ENCODE measurements around the gene CALML6. TPM values are rescaled to one million over a fixed set of nuclear protein-coding genes. Genes with fewer than 3 reads are reported as not detected.
A peak's percentile ranks its signal among the peaks of the same experiment; 100 is the strongest.

CALML6 gene
- total and polyA plus RNA-seq, 9 donors = 132 to 277 (median 199) TPM

DNA sequence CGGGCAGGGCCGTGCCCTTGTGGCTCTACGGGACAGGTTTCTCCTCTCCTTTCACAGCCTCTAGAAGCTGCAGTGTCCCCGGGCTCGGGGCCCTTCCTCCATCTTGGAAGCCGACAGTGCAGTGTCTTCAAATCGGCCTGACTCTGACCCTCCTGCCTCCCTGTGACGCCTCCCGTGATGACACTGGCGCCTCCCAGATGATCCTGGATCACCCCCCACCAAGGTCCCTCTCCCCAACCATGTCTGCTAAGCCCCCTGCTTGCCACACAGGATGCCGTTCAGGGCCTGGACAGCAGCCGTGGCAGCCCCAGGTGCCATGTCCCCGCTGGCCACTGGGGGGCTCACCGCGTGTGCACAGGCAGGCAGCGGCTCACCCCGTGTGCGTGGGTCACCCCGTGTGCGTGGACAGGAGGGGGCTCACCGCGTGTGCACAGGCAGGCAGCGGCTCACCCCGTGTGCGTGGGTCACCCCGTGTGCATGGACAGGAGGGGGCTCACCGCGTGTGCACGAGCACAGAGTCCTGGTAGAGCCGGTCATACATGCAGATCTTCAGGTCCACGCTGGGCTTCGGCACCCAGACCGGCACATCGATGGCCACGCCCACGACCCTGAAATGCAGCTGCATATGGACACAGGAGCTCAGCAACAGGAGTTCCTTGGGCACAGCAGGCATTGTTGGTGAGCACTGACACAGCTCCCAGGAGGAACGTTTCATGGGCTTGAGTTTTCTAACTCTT is 28.9 kb downstream of the CALML6 start:
- H3K27me3 ChIP-seq (ENCODE audit: control insufficient read depth, insufficient read depth, low read length) = peaks cover 13% of the 10 kb centered on the region
- WGBS (ENCODE audit: insufficient coverage) = 18% methylated on average over 36 of the region's 37 CpGs

DNA sequence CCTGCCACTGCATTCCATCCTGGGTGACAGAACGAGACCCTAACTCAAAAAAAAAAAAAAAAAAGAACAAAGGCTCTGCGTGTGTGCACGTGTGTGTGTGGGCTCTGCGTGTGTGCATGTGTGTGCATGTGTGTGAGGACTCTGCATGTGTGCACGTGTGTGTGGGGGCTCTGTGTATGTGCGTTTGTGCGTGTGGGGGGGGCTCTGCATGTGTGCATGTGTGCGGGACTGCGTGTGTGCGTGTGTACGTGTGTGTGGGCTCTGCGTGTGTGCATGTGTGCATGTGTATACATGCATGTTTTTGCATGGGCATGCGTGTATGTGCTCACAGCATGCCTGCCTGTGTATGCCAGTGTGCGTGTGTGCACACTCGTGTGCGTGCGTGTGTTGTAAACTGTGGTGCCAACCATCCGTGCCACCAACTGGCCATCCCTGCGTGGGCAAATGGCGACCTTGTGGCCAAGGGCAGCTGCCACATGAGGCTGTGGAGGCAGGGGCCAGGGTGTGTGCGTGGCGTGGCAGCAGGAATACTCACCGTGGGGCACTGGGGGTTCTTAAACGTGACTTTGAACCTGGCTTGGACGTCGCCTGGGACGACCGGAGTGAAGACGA is 30.8 kb downstream of the CALML6 start:
- Histone ChIP-seq H3K9me3 (replicated peaks; ENCODE audit: control insufficient read depth, low read depth, low read length) (no peaks in the 10 kb centered on the region), H3K27me3 (ENCODE audit: control insufficient read depth, insufficient read depth, low read length) (peaks cover 12% of the 10 kb centered on the region), H3K36me3 (ENCODE audit: control insufficient read depth, insufficient read depth, low read length) (no peaks in the 10 kb centered on the region), H3K27ac (ENCODE audit: low read length) (no peak overlapping the region), H3K4me3 (ENCODE audit: low read length) (no peak overlapping the region), H3K4me1 (ENCODE audit: control insufficient read depth, insufficient read depth, low read length) (peaks cover 28% of the 10 kb centered on the region)
- no peak for DNase-seq
- 91% methylated on average over 24 of the region's 29 CpGs for WGBS (ENCODE audit: insufficient coverage)

More for the DNA sequence above, 28.9 kb downstream of the CALML6 start:
- Histone ChIP-seq H3K27ac (ENCODE audit: low read length) (no peak overlapping the region), H3K4me3 (ENCODE audit: low read length) (no peak overlapping the region), H3K36me3 (ENCODE audit: control insufficient read depth, insufficient read depth, low read length) (no peaks in the 10 kb centered on the region), H3K4me1 (ENCODE audit: control insufficient read depth, insufficient read depth, low read length) (peaks cover 28% of the 10 kb centered on the region), H3K9me3 (replicated peaks; ENCODE audit: control insufficient read depth, low read depth, low read length) (no peaks in the 10 kb centered on the region)
- peak; percentile 36 for DNase-seq

DNA sequence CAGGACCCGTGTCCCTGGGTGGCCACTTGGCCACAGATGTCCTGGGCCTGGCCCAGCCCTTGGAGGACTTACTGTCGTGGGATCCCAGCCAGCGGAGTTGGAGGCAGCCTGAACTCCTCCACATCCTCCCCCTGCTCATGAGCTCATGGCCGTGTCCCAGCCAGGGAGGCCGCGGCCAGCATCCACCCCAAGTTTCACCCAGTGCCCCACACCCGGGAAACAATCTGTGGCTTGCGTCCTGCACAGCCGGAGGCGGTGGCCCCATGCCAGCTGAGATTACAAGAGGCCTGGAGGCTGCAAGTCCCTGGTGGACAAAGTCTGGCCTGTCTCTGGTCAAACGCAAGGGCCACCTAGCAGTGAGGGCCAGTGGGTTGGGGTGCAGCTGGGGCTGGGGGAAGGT is 31.5 kb downstream of the CALML6 start:
- Histone ChIP-seq H3K27ac (ENCODE audit: low read length) (no peak overlapping the region), H3K9me3 (replicated peaks; ENCODE audit: control insufficient read depth, low read depth, low read length) (no peaks in the 10 kb centered on the region), H3K4me1 (ENCODE audit: control insufficient read depth, insufficient read depth, low read length) (peaks cover 28% of the 10 kb centered on the region), H3K4me3 (ENCODE audit: low read length) (no peak overlapping the region), H3K27me3 (ENCODE audit: control insufficient read depth, insufficient read depth, low read length) (peaks cover 12% of the 10 kb centered on the region), H3K36me3 (ENCODE audit: control insufficient read depth, insufficient read depth, low read length) (no peaks in the 10 kb centered on the region)
- 9% methylated on average over 9 of the region's 11 CpGs for WGBS (ENCODE audit: insufficient coverage)
- peak; percentile 71 for DNase-seq

DNA sequence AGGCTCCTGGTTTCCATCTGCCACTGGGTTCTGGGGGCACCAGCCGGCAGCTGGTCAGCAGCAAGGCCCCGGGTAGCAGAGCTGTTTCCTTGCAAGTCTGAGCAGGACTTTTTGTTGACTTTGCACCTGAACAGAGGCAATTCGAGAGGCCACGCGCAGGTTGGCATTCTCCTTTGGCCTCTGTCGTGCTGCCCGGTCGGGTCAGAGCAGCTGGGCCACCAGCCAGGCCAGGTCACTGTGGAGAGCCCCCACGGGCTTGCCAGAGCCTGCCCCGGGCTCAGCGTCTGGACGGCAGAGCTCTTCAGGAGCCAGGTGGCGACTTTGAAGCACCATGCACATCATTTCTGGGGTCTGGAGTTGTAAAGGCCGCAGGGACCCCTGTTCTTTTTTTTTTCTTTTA is 32.4 kb downstream of the CALML6 start:
- H3K4me3 ChIP-seq (ENCODE audit: low read length) = no peak overlapping the region
- WGBS (ENCODE audit: insufficient coverage) = 59% methylated on average over 12 of the region's 14 CpGs
- no peaks in the 10 kb centered on the region for H3K9me3 ChIP-seq (replicated peaks; ENCODE audit: control insufficient read depth, low read depth, low read length)
- peaks cover 12% of the 10 kb centered on the region for H3K27me3 ChIP-seq (ENCODE audit: control insufficient read depth, insufficient read depth, low read length)
- DNase-seq = no peak
- peaks cover 25% of the 10 kb centered on the region for H3K4me1 ChIP-seq (ENCODE audit: control insufficient read depth, insufficient read depth, low read length)
- H3K27ac ChIP-seq (ENCODE audit: low read length) = no peak overlapping the region
- H3K36me3 ChIP-seq (ENCODE audit: control insufficient read depth, insufficient read depth, low read length) = no peaks in the 10 kb centered on the region

DNA sequence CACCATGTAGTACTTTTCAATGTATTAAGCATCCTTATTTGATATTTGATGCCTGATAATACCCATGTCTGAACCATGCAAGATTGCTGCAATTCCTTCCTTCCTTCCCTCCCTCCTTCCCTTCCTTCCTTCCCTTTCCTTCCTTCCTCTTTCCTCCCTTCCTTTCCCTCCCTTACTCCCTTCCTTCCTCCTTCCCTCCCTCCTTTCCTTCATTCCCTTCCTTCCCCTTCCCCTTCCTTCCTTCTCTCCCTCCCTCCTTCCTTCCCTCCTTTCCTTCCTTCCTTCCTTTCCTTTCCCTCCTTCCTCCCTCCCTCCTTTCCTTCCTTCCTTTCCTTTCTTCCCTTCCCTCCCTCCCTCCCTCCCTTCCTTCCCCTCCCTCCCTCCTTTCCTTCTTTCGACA is 33.7 kb downstream of the CALML6 start:
- WGBS (ENCODE audit: insufficient coverage) = 29% methylated on average over 1 of the region's 1 CpG
- Histone ChIP-seq H3K36me3 (ENCODE audit: control insufficient read depth, insufficient read depth, low read length) (no peaks in the 10 kb centered on the region), H3K4me1 (ENCODE audit: control insufficient read depth, insufficient read depth, low read length) (peaks cover 22% of the 10 kb centered on the region), H3K9me3 (replicated peaks; ENCODE audit: control insufficient read depth, low read depth, low read length) (no peaks in the 10 kb centered on the region), H3K4me3 (ENCODE audit: low read length) (no peak overlapping the region), H3K27ac (ENCODE audit: low read length) (no peak overlapping the region), H3K27me3 (ENCODE audit: control insufficient read depth, insufficient read depth, low read length) (peaks cover 12% of the 10 kb centered on the region)
- no peak for DNase-seq

DNA sequence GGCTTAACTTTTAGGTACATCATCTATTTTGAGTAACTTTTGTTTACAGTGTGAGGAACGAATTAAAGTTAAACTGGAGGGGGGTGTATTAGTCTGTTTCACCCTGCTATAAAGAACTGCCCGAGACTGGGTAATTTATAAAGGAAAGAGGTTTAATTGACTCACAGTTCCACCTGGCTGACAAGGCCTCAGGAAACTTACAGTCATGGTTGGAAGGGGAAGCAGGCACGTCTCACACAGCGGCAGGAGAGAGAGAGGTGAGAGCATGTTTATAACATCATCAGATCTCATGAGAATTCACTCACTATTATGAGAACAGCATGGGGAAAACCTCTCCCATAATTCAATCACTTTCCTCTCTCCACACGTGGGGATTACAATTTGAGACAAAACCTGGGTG is 35.9 kb downstream of the CALML6 start:
- no peak overlapping the region for H3K4me3 ChIP-seq (ENCODE audit: low read length)
- peaks cover 11% of the 10 kb centered on the region for H3K27me3 ChIP-seq (ENCODE audit: control insufficient read depth, insufficient read depth, low read length)
- no peaks in the 10 kb centered on the region for H3K9me3 ChIP-seq (replicated peaks; ENCODE audit: control insufficient read depth, low read depth, low read length)
- no peak for DNase-seq
- H3K4me1 ChIP-seq (ENCODE audit: control insufficient read depth, insufficient read depth, low read length) = peaks cover 17% of the 10 kb centered on the region
- H3K36me3 ChIP-seq (ENCODE audit: control insufficient read depth, insufficient read depth, low read length) = no peaks in the 10 kb centered on the region
- H3K27ac ChIP-seq (ENCODE audit: low read length) = no peak overlapping the region
- WGBS (ENCODE audit: insufficient coverage) = 48% methylated on average over 2 of the region's 5 CpGs

DNA sequence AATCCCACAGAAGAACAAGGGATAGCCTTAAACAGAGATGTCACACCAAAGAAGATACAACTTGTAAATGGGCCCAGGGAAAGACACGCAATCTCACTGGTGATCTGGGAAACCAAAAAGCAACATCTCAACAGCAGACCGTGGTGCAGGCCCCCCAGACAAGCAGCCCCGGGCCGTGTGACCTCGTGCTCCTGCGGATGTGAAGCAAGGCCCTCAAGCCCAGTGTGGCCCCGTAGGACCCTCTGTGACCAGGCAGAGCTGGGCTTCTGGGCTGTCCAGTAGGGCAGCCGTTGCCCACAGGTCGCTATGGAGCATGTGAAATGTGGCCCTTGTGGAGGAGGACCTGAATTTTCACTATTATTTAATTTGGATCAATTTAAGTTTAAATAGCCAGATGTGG is 39.0 kb downstream of the CALML6 start:
- Histone ChIP-seq H3K9me3 (replicated peaks; ENCODE audit: control insufficient read depth, low read depth, low read length) (no peaks in the 10 kb centered on the region), H3K27me3 (ENCODE audit: control insufficient read depth, insufficient read depth, low read length) (peaks cover 6% of the 10 kb centered on the region), H3K36me3 (ENCODE audit: control insufficient read depth, insufficient read depth, low read length) (no peaks in the 10 kb centered on the region), H3K4me1 (ENCODE audit: control insufficient read depth, insufficient read depth, low read length) (no peaks in the 10 kb centered on the region), H3K4me3 (ENCODE audit: low read length) (no peak overlapping the region), H3K27ac (ENCODE audit: low read length) (no peak overlapping the region)
- WGBS (ENCODE audit: insufficient coverage) = 84% methylated on average over 7 of the region's 9 CpGs
- no peak for DNase-seq

DNA sequence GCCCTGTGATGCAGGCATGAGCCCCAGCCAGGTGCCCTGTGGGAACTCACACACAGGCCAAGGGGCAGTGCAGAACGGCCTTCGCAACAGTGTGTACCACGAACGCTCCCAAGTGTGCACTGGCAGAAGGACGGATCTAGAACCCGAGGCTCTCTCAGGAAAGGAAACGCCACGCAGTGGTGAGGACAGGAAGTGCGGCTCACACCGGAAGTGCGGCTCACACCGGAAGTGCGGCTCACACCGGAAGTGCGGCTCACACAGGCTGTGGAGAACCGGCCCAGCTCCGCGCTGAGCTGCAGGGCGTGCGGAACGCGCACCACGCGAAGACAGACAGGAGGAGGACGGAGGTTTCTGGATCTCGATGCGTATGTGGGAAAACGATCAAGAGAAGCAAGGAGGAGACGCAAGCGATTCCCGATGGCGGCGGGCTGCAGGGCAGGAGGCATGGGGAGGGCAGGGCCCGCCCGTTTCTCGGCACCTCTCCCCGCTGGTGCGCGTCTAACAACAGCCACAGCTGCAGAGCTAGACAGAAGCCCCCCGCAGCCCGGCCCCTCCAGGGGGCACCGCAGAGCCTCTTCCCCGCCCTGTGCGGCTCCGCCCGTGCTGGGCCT is 39.9 kb downstream of the CALML6 start:
- DNase-seq = no peak
- Histone ChIP-seq H3K9me3 (replicated peaks; ENCODE audit: control insufficient read depth, low read depth, low read length) (no peaks in the 10 kb centered on the region), H3K36me3 (ENCODE audit: control insufficient read depth, insufficient read depth, low read length) (no peaks in the 10 kb centered on the region), H3K27me3 (ENCODE audit: control insufficient read depth, insufficient read depth, low read length) (peaks cover 11% of the 10 kb centered on the region), H3K4me3 (ENCODE audit: low read length) (no peak overlapping the region), H3K27ac (ENCODE audit: low read length) (no peak overlapping the region), H3K4me1 (ENCODE audit: control insufficient read depth, insufficient read depth, low read length) (peaks cover 3% of the 10 kb centered on the region)
- 81% methylated on average over 46 of the region's 46 CpGs for WGBS (ENCODE audit: insufficient coverage)

DNA sequence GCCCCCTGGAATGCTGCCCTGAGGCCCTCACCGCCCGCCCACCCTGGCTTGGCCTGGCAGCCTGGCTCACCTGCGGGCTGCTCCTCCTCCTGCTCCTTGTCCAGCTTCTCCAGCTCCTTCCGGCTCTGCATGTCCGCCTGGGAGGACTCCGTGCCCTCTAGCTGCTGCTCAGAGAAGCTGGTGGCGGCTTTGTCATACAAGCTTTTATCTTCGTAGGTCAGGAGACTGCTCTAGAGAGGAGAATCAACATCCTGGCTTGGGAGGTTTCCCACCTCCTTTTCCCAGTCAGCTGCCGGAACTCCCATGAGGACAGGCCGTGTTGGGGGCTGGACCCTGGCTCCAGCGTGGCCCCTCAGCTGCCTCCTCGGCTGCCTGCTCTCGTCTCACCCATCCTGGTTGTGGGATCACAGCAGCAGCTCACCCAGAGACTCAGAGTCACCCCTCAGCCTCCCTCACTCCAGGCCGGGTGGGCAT is 40.6 kb downstream of the CALML6 start:
- H3K4me3 ChIP-seq (ENCODE audit: low read length) = no peak overlapping the region
- no peak for DNase-seq
- peaks cover 9% of the 10 kb centered on the region for H3K4me1 ChIP-seq (ENCODE audit: control insufficient read depth, insufficient read depth, low read length)
- 41% methylated on average over 14 of the region's 14 CpGs for WGBS (ENCODE audit: insufficient coverage)
- H3K36me3 ChIP-seq (ENCODE audit: control insufficient read depth, insufficient read depth, low read length) = no peaks in the 10 kb centered on the region
- H3K9me3 ChIP-seq (replicated peaks; ENCODE audit: control insufficient read depth, low read depth, low read length) = no peaks in the 10 kb centered on the region
- no peak overlapping the region for H3K27ac ChIP-seq (ENCODE audit: low read length)
- H3K27me3 ChIP-seq (ENCODE audit: control insufficient read depth, insufficient read depth, low read length) = peaks cover 18% of the 10 kb centered on the region

DNA sequence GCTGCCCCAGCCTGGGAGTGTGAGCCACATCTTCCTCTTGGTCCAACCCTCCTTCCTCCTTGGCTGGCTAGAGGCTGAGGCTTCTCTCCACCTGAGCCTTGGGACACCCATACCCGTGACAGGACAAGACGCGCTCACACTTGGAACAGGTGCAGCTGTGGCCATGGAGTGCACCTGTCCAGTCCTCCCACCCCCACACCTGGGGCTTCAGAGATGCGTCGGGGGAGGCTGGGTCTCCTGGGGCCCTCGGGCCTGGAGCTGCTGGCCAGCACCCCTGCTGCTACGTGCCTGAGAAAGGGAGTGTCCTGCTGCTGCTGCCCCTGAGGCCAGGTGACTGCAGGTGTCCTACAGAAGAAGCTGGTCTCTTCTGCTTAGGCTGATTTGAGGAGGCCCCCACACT is 41.0 kb downstream of the CALML6 start:
- Histone ChIP-seq H3K27me3 (ENCODE audit: control insufficient read depth, insufficient read depth, low read length) (peaks cover 22% of the 10 kb centered on the region), H3K36me3 (ENCODE audit: control insufficient read depth, insufficient read depth, low read length) (no peaks in the 10 kb centered on the region), H3K4me1 (ENCODE audit: control insufficient read depth, insufficient read depth, low read length) (peaks cover 9% of the 10 kb centered on the region), H3K4me3 (ENCODE audit: low read length) (no peak overlapping the region), H3K9me3 (replicated peaks; ENCODE audit: control insufficient read depth, low read depth, low read length) (no peaks in the 10 kb centered on the region), H3K27ac (ENCODE audit: low read length) (no peak overlapping the region)
- 88% methylated on average over 6 of the region's 7 CpGs for WGBS (ENCODE audit: insufficient coverage)
- DNase-seq = no peak
